IPS-15b (cell line): ENCODE measurements around the gene ZBTB12.

Experiments used
- H3K27me3 ChIP-seq: one replicate; pipeline ENCODE4 v1.6.1; 2013; ENCODE audit warnings: low read length; ENCODE audit not compliant: control insufficient read depth, insufficient read depth
- H3K36me3 ChIP-seq: one replicate; pipeline ENCODE4 v1.6.1; 2013; ENCODE audit warnings: low read length; ENCODE audit not compliant: control insufficient read depth, insufficient read depth
- H3K4me1 ChIP-seq: one replicate; pipeline ENCODE4 v1.6.1; 2013; ENCODE audit warnings: mild to moderate bottlenecking, low read length; ENCODE audit not compliant: control insufficient read depth, insufficient read depth
- H3K4me3 ChIP-seq: one replicate; pipeline ENCODE4 v1.5.1; 2013; ENCODE audit warnings: low read depth, low read length
- H3K9ac ChIP-seq: one replicate; pipeline ENCODE4 v1.6.1; 2013; ENCODE audit warnings: low read depth, mild to moderate bottlenecking, low read length
- H3K9me3 ChIP-seq: one replicate; pipeline ENCODE4 v1.6.1; 2013; ENCODE audit warnings: mild to moderate bottlenecking, low read length; ENCODE audit not compliant: control insufficient read depth, insufficient read depth

ZBTB12 gene

DNA sequence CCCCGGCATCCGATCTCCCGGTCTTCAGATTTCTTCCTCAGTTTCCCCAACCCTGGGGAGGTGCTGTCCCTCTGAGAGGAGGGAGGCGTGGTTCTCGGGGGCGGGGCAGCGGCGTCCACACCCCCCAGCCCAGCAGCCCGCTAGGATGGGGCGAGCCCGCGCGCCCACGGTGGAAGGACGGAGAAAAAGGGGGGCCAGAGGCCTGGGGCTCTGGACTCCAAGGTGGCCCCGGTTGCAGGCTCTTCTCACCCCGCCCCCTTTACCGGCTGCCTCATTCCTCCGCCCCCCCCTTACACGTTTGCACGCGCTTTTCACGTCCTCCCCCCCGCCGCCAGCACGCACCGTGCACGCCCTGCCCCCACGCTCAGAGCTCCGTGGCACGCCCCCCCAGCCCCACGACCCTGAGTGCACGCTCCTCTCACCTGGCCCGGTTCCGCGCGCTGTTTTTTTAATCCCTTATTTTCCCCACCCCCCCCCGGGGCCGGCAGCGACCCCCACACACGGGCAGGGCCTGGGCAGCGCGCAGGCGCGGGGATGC lies 402 bp downstream of the ZBTB12 start:
- peaks cover 3% of the 10 kb centered on the region for H3K36me3 ChIP-seq
- peak overlapping the region; percentile 30 for H3K4me3 ChIP-seq
- peaks cover 14% of the 10 kb centered on the region for H3K4me1 ChIP-seq
- no peaks in the 10 kb centered on the region for H3K9me3 ChIP-seq
- H3K27me3 ChIP-seq, result no peaks in the 10 kb centered on the region
- no peak overlapping the region for H3K9ac ChIP-seq

DNA sequence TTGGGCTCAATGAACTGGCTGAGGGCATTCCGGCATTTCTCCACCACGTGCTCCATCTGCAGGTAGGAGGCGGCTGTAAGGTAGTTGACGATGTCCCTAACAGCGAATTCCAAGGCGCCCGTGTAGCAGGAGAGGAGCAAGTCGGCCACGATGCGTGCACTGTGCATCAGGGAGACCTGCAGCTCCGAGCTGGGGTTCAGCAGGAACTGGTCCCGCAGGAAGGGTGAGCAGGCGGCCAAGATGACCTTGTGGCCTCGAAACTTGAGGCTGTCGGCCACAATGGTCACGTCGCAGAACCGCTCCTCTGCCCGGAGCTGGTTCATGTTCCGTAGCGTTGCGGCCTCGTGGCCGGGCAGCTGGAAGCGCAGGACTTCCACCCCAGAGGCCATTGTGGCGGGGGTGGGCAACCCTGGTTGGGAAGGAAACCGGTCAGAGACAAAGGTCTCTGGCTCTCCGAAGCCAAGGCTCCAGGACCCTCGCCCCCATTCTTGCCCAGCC lies 920 bp downstream of the ZBTB12 start:
- Histone ChIP-seq H3K9me3 (no peaks in the 10 kb centered on the region), H3K27me3 (no peaks in the 10 kb centered on the region), H3K9ac (no peak overlapping the region), H3K4me3 (peak overlapping the region; percentile 30), H3K36me3 (peaks cover 5% of the 10 kb centered on the region), H3K4me1 (peaks cover 8% of the 10 kb centered on the region)

DNA sequence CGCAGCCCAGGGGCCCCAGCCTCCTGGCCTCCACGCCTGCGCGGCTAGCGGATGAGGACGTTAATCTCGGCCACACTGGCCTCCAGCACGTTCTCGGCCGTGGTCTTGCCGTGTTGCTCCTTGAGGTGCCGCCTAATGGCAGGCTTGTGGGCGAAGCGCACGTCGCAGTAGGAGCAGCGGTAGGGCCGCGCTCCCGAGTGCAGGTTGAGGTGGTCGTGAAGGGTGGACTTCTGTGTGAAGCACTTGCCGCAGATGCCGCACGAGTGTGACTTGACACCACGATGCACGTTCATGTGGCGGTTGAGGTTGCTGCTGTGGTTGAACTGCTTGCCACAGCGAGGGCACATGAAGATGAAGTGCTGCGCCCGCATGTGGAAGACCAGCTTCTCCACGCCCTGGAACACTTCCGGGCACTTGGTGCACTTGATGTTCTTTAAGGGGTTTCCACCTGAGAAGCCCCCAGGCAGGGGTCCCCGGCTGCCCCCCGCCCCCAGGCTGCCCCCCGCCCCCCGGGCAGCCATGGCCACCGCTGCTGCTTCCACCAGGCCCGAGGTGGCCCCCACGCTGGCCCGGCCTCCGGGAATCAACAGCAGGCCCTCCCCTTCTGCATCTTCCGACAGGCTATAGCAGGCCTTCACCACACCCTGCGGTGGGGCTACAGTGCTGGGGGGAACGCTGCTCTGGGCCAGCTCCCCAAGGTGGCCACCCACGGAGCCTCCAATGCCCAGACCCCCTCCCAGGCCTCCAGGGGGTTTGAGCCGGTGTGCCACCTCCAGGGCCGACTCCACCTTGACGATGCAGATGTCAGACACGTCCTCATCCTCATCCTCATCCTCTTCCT lies 1.8 kb downstream of the ZBTB12 start:
- H3K27me3 ChIP-seq, result no peaks in the 10 kb centered on the region
- H3K4me3 ChIP-seq, result no peak overlapping the region
- no peak overlapping the region for H3K9ac ChIP-seq
- H3K36me3 ChIP-seq, result peaks cover 5% of the 10 kb centered on the region
- no peaks in the 10 kb centered on the region for H3K9me3 ChIP-seq
- H3K4me1 ChIP-seq, result peaks cover 3% of the 10 kb centered on the region

DNA sequence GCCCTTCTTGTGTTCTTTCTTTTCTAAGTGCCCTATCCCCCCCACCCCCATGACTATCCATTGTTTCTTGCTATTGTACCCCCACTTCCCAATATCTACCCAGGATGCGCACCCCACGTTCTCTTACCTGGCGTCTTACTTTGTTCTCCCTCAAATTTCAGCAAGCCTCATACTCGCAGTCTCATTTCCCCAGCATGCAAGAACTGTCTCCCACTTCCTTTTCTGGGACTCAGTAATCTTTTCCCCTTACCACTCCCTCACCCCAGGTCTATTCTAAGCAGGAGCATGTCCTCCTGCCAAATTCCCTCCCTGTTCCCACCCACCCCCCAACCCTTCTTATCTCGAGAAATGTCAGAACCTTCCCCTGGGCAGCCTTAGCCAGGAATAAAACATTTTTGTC lies 2.7 kb downstream of the ZBTB12 start:
- Histone ChIP-seq H3K27me3 (no peaks in the 10 kb centered on the region), H3K9me3 (no peaks in the 10 kb centered on the region), H3K36me3 (peaks cover 11% of the 10 kb centered on the region), H3K4me3 (no peak overlapping the region), H3K9ac (no peak overlapping the region), H3K4me1 (peaks cover 3% of the 10 kb centered on the region)

DNA sequence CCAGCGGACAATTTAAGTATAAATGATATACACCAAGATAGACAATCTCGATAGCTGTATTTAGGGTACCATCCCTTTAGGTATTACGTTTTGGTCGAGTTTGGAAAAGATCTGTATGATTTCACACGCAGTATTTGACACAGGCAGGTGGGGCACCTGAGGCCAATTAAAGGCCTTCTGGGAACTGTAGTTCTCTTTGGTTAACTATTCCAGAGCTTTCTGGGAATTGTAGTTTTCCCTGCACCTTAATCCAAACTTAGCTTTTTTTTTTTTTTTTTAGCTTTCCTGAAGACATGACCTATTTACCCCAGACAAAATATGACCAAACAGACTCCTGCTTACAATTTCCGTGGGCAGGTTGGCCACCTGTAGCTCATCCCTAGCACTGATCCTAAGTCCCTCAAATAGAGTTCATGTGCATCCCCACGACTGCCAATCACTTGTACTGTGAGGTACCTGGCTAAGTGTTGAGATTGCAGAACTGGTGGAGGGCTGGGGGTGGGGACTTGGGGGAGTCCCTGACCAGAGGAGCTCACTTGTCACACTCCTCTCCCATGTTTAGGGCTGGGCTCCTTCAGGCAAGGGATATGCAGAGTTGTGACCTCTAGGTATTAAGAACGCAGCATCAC lies 3.4 kb downstream of the ZBTB12 start:
- H3K9me3 ChIP-seq, result no peaks in the 10 kb centered on the region
- peak overlapping the region; percentile 85 for H3K9ac ChIP-seq
- H3K4me3 ChIP-seq, result peak overlapping the region; percentile 95

DNA sequence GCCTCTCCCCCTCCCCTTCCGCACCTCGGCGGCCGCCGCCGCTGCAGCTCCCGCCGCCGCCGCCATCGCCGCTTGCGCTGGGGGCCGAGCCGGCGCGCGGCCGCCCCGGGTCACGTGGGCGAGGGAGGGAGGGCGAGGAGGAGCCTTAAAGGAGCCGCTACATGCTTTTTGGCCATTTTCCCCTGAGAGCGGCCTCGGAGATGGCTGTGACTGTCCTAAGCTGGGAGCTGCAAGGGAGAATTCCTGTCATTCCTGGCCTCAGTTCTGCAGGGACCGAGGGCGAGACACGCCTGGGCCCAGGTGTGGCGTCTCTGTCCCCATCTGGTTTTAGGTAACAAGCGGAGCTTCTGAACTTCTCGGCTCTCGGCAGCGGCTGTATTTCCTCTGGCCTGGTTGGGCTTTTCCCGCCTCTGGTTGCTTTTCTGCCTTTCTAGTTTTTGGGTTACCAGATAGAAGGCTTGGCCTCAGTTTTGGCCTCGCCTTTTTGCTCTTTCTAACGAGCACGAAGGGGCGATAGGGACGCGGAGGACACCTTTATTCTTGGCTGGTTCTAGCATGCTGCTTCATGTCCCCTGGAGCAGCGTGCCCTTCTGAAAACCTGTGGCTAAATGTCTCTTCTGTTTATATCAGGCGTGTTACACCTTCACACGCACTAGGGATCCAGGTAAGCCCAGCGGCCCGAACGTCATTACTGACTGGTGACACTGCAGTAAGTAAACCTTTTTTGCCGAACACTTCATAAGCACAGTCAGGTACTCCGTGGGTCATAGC lies 4.1 kb downstream of the ZBTB12 start, which contains the start of gene EHMT2:
Gene EHMT2 (minus strand): TSS at position 87 of the 771 bp plus-strand sequence. CDS start 21 bp downstream, at position 66.
- Histone ChIP-seq H3K27me3 (no peaks in the 10 kb centered on the region), H3K4me1 (peaks cover 3% of the 10 kb centered on the region), H3K9ac (peak within 1 kb of the TSS; percentile 85), H3K9me3 (no peaks in the 10 kb centered on the region), H3K4me3 (peak within 1 kb of the TSS; percentile 95), H3K36me3 (peaks cover 21% of the 10 kb centered on the region)

More for the DNA sequence above, 3.4 kb downstream of the ZBTB12 start:
- peaks cover 3% of the 10 kb centered on the region for H3K4me1 ChIP-seq
- no peaks in the 10 kb centered on the region for H3K27me3 ChIP-seq
- H3K36me3 ChIP-seq, result peaks cover 14% of the 10 kb centered on the region

DNA sequence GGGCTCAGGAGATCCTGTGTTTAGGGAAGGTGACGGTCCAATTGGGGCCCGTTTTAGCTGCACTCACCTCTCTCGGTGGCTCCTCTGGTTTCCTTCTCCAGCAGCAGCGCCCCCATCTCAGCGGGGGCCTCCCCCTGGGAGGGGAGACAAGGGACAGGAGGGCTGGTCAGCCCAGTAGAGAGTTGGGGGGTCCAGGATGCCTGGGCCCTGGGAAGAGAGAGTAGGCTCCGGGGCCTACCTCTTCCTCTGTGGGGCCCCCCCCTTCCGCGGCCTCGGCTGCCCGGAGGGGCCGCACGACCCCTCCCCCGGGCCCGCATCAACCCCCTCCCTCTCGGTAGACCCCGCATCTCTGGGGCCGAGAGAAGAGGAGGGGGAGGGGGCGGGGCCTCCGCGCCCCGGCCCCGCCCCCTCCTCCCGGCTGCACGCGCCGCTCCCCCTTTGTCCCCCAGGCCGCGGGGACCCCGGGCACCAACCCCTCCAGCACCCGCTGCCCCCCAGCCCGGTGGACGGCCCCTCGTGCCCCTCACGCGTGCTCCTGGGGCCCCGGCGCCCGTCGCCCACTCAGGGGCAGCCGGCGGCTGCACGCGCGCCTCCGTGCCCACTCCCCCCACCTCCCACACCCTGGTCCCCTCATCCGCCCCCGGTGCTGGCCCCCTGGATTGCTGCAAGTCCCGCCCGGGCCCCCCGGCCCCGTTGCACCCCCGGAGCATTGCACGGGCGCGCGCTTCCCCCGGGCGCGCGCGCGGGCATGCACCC lies 4.9 kb downstream of the ZBTB12 start:
- Histone ChIP-seq H3K4me1 (peaks cover 3% of the 10 kb centered on the region), H3K9ac (peak overlapping the region; percentile 76), H3K27me3 (no peaks in the 10 kb centered on the region), H3K36me3 (peaks cover 27% of the 10 kb centered on the region), H3K9me3 (no peaks in the 10 kb centered on the region), H3K4me3 (peak overlapping the region; percentile 95)

DNA sequence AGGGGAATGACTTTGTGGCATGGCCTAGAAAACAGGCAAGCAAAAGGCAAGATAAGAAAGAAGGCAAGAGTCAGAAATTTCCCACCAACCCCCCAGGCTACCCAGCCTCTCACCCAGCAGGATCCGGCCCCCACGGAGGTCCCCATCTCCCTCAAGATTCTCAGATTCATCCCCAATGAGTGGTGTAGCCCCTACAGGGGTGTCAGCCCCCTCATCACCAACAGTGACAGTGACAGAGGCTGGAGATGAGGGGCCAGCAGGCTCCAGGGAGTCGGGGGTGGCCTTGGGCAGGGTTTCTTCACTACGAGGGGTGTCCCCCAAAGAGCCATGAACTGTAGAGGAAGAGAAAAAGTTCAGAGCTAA lies 5.4 kb downstream of the ZBTB12 start:
- peak overlapping the region; percentile 95 for H3K4me3 ChIP-seq
- no peaks in the 10 kb centered on the region for H3K9me3 ChIP-seq
- no peaks in the 10 kb centered on the region for H3K27me3 ChIP-seq
- peaks cover 27% of the 10 kb centered on the region for H3K36me3 ChIP-seq
- H3K4me1 ChIP-seq, result peaks cover 3% of the 10 kb centered on the region
- H3K9ac ChIP-seq, result peak overlapping the region; percentile 76

DNA sequence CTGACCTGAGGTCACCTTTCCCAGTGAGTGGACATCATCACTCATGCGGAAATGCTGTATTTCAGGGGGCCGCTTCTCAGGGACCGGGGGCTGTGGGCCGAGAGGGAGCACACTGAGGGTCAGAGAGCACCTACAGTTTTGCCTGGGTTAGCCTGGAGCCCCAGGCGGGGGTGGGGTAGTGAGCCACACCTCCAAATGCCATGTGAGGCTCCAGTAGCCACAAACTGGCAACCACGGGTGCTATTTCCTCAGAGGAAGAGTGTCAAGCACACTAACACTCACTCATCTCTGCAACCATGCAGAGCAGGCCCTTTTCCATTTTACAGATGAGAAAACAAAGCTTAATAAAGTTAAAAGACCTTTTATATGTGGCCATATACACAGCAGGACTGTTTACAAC lies 9.1 kb downstream of the ZBTB12 start:
- no peaks in the 10 kb centered on the region for H3K9me3 ChIP-seq
- no peaks in the 10 kb centered on the region for H3K4me1 ChIP-seq
- H3K36me3 ChIP-seq, result peaks cover 36% of the 10 kb centered on the region
- no peaks in the 10 kb centered on the region for H3K27me3 ChIP-seq
- no peak overlapping the region for H3K9ac ChIP-seq
- H3K4me3 ChIP-seq, result no peak overlapping the region

DNA sequence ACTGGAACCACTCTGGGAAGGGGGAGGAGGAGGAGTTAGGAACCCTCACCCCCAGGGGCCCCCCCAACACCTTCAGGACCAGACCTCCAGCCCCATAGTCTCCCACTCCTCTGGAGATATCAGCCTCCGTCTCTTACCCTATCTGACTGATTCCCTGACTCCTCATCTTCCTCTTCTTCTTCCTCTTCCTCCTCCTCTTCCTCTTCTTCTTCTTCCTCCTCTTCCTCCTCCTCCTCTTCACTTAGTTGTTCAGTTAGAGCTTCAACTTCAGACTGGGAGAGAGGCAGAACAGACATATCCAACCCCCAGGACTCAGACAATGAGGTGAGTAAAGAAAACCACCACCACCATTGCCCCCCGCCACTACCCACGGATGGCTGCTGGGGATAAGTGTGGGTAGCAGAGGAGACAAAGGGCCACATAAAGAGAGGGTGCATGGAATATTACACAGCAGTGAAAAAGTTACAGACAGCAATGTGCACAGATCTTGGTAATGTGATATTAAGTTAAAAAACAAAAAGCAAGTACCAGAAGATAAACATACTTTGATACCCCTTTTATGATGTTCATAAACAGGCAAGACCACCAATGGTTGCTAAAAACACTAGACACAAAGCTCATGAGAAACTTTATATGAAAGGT lies 12.4 kb downstream of the ZBTB12 start:
- Histone ChIP-seq H3K4me1 (no peaks in the 10 kb centered on the region), H3K9me3 (no peaks in the 10 kb centered on the region), H3K36me3 (peaks cover 53% of the 10 kb centered on the region), H3K27me3 (no peaks in the 10 kb centered on the region), H3K9ac (no peak overlapping the region), H3K4me3 (no peak overlapping the region)
